PC-3 (cell line): ENCODE measurements around the gene PIP5K1C. TPM values are rescaled to one million over a fixed set of nuclear protein-coding genes. Genes with fewer than 3 reads are reported as not detected.

Source experiments
- ATAC-seq: fragments of 200-7000 bp; cut with Tn5 transposase; 2 replicates; pipeline ENCODE4 v1.9.1; 2020; ENCODE audit warnings: mild to moderate bottlenecking, moderate library complexity
- BruUV-seq: library from RNA; stranded (reverse); fragments of 400-500 nt; replicated peaks from 2 replicates; lab custom pipeline; 2021; lab: Mats Ljungman, UMichigan
- CTCF ChIA-PET: fragments of 300-600 bp; sonication (Branson Sonifier 250); formaldehyde crosslinking; loops from one replicate; lab custom pipeline; 2022; ENCODE audit warnings: antibody characterized with exemption; lab: Charles Lee
- POLR2A ChIA-PET: fragments of 300-600 bp; sonication (Branson Sonifier 250); formaldehyde crosslinking; loops from one replicate; lab custom pipeline; 2022; ENCODE audit warnings: antibody characterized with exemption; ENCODE audit not compliant: unreplicated experiment; lab: Charles Lee
- DNase-seq: peaks from one replicate; pipeline ENCODE4 v3.0.0-alpha.2; 2015
- H2AFZ ChIP-seq: fragments of 300-600 bp; sonication (generic); 2 replicates; pipeline ENCODE4 v1.6.0; 2016; ENCODE audit warnings: antibody characterized with exemption, low read length
- H3F3A ChIP-seq: fragments of 300-600 bp; sonication (generic); one replicate; pipeline ENCODE4 v1.6.0; 2017; ENCODE audit warnings: antibody characterized with exemption, low read length, control low read depth, mild to moderate bottlenecking; ENCODE audit not compliant: unreplicated experiment
- H3K27ac ChIP-seq: fragments of 300-600 bp; sonication (generic); 2 replicates; pipeline ENCODE4 v1.5.1; 2016; ENCODE audit warnings: mild to moderate bottlenecking, low read length
- H3K27me3 ChIP-seq: fragments of 300-600 bp; sonication (generic); 2 replicates; pipeline ENCODE4 v1.6.1; 2016; ENCODE audit warnings: low read length, mixed read lengths
- H3K36me3 ChIP-seq: fragments of 300-600 bp; sonication (generic); 2 replicates; pipeline ENCODE4 v1.6.1; 2016; ENCODE audit warnings: low read depth, mixed run types, low read length, mixed read lengths
- H3K4me1 ChIP-seq: fragments of 300-600 bp; sonication (generic); 2 replicates; pipeline ENCODE4 v1.5.1; 2016; ENCODE audit warnings: low read length; ENCODE audit not compliant: insufficient read depth
- H3K4me2 ChIP-seq: fragments of 300-600 bp; sonication (generic); 2 replicates; pipeline ENCODE4 v1.6.0; 2016; ENCODE audit warnings: low read length
- H3K4me3 ChIP-seq: fragments of 300-600 bp; sonication (generic); 2 replicates; pipeline ENCODE4 v1.5.1; 2016; ENCODE audit warnings: mild to moderate bottlenecking, low read length, mixed read lengths
- H3K79me2 ChIP-seq: fragments of 300-600 bp; sonication (generic); 2 replicates; pipeline ENCODE4 v1.6.1; 2017; ENCODE audit warnings: low read length, mixed read lengths
- H3K9ac ChIP-seq: fragments of 300-600 bp; sonication (generic); 2 replicates; pipeline ENCODE4 v1.6.0; 2016; ENCODE audit warnings: mild to moderate bottlenecking, low read length
- H3K9me2 ChIP-seq: fragments of 300-600 bp; sonication (generic); replicated peaks from 2 replicates; pipeline ENCODE4 v1.6.1; 2016; ENCODE audit warnings: mixed run types, low read length, mixed read lengths
- H3K9me3 ChIP-seq: fragments of 300-600 bp; sonication (generic); 2 replicates; pipeline ENCODE4 v1.6.1; 2016; ENCODE audit warnings: low read length, mixed read lengths
- H4K20me1 ChIP-seq: fragments of 300-600 bp; sonication (generic); 2 replicates; pipeline ENCODE4 v1.6.1; 2016; ENCODE audit warnings: low read length, mixed read lengths
- EZH2 ChIP-seq: fragments of 300-600 bp; sonication (generic); IDR thresholded peaks from one replicate; pipeline ENCODE4 v1.6.1; 2017; ENCODE audit warnings: antibody characterized with exemption, mild to moderate bottlenecking, low read length; ENCODE audit not compliant: unreplicated experiment
- EZH2phosphoT487 ChIP-seq: fragments of 300-600 bp; sonication (generic); IDR thresholded peaks from 2 replicates; pipeline ENCODE4 v1.6.1; 2018; ENCODE audit warnings: mild to moderate bottlenecking, antibody characterized with exemption, low read length, borderline replicate concordance
- intact Hi-C: fragments of 100-400 bp; cut with micrococcal nuclease; formaldehyde crosslinking; loops from 2 replicates; pipeline ENCODE4 v1.9.0; 2023
- total RNA-seq: library from RNA; depleted of rRNA; stranded (reverse); fragments of >200 nt; gene quantifications from 2 replicates; pipeline ENCODE4 v1.2.3, GENCODE V29; 2014
- TF ChIP-seq, protein P1 (sequence below): fragments of 300-600 bp; sonication (generic); conservative IDR thresholded peaks from 2 replicates; pipeline ENCODE4 v1.5.1; 2017; ENCODE audit warnings: antibody characterized with exemption, low read depth, mild to moderate bottlenecking, low read length

PIP5K1C gene
- total RNA-seq, 1 experiment from 2014 or later, result 16.1 TPM

DNA sequence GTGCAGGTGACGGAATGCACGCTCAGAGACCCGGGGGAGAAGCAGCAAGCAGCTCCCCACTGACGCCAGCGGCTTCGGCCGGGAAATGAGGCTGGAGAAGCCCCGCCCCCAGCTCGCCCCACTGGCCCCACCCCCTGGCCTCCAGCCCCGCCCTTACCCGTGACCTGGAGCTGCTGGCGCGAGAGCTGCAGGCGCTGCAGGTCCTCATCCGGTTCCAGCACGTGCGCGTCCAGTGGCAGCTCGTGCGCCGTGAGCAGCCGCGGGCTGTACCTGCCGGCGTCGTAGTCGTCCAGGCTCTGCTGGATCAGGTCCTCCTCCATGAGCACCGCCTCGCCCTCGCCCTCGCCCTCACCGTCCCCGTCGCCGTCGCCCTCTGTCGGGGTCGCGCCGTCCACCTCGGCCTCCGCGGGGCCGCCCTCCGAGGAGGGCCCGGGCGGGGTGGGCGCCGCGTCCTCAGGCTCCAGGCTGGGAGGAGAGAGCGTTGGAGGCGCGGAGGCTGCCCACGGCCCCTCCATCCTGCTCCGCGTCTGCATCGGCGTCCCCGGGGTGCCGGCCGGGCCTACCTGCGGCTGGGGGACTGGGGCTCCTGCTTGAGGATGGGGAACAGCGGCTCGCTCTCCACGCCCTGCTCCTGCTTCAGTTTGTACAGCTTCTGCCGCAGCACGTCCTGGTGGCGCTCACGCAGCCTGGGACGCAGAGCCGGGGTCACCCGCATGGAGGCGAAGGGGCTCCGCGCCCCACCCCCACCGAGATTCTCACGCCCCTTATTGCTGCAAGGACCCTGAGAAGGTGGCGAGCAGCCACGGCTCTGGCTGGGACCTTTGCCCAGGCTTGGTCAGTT, 87.1 kb downstream of the PIP5K1C start:
- no peak for ATAC-seq
- intact Hi-C loops, result no loop called here
- no peaks in the 10 kb centered on the region for H4K20me1 ChIP-seq
- no peaks in the 10 kb centered on the region for H3K79me2 ChIP-seq
- no peak overlapping the region for H3K4me3 ChIP-seq
- H3K36me3 ChIP-seq, result no peaks in the 10 kb centered on the region
- TF ChIP-seq, protein P1, sequence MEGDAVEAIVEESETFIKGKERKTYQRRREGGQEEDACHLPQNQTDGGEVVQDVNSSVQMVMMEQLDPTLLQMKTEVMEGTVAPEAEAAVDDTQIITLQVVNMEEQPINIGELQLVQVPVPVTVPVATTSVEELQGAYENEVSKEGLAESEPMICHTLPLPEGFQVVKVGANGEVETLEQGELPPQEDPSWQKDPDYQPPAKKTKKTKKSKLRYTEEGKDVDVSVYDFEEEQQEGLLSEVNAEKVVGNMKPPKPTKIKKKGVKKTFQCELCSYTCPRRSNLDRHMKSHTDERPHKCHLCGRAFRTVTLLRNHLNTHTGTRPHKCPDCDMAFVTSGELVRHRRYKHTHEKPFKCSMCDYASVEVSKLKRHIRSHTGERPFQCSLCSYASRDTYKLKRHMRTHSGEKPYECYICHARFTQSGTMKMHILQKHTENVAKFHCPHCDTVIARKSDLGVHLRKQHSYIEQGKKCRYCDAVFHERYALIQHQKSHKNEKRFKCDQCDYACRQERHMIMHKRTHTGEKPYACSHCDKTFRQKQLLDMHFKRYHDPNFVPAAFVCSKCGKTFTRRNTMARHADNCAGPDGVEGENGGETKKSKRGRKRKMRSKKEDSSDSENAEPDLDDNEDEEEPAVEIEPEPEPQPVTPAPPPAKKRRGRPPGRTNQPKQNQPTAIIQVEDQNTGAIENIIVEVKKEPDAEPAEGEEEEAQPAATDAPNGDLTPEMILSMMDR, result no peak
- TF ChIP-seq EZH2, result no peak
- no peak for TF ChIP-seq EZH2phosphoT487
- no TSS peak for BruUV-seq
- no peak overlapping the region for H3K4me2 ChIP-seq
- H3K27ac ChIP-seq, result no peak overlapping the region
- no peak for DNase-seq
- H3K9ac ChIP-seq, result no peak overlapping the region
- H3K27me3 ChIP-seq, result no peaks in the 10 kb centered on the region
- ChIA-PET POLR2A (no interaction called here), CTCF (no interaction called here)
- no peaks in the 10 kb centered on the region for H3K9me3 ChIP-seq
- no peaks in the 10 kb centered on the region for H3K4me1 ChIP-seq
- no peaks in the 10 kb centered on the region for H3K9me2 ChIP-seq
- H3F3A ChIP-seq, result no peaks in the 10 kb centered on the region
- H2AFZ ChIP-seq, result no peak overlapping the region

DNA sequence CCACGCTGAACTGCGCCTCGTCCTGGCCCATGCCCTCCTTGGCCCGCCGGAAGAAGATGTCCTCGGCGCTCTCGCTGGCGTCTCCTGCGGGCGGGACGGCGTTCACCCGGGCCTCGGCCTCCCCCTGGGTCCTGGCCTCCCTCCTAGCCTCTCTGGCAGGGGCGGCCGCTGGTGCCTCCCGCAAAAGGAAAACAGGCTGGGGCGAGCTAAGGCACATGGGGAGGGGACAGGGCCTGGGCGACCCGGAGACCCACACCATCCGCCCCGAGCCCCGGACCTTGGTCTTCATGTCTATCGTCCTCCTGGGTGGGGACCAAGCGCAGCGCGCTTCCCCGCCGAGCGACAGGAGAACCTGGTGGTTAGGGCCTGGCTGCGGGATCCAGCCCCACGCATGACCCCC, 87.9 kb downstream of the PIP5K1C start:
- intact Hi-C loops, result no loop called here
- H2AFZ ChIP-seq, result no peak overlapping the region

More for the DNA sequence above, 87.9 kb downstream of the PIP5K1C start:
- H3K4me2 ChIP-seq, result no peak overlapping the region
- DNase-seq (no peak), ATAC-seq (no peak)
- H4K20me1 ChIP-seq, result no peaks in the 10 kb centered on the region
- POLR2A ChIA-PET, result no interaction called here
- TF ChIP-seq EZH2phosphoT487, result no peak
- TF ChIP-seq EZH2, result no peak
- TF ChIP-seq, protein P1, result no peak
- H3F3A ChIP-seq, result no peaks in the 10 kb centered on the region
- no peaks in the 10 kb centered on the region for H3K9me2 ChIP-seq
- H3K4me3 ChIP-seq, result no peak overlapping the region
- H3K27me3 ChIP-seq, result no peaks in the 10 kb centered on the region
- BruUV-seq, result no TSS peak
- H3K4me1 ChIP-seq, result peaks cover 8% of the 10 kb centered on the region; the same call in 1 of the 2 replicates
- CTCF ChIA-PET, result no interaction called here
- no peaks in the 10 kb centered on the region for H3K36me3 ChIP-seq
- no peak overlapping the region for H3K27ac ChIP-seq
- H3K79me2 ChIP-seq, result no peaks in the 10 kb centered on the region
- no peak overlapping the region for H3K9ac ChIP-seq
- no peaks in the 10 kb centered on the region for H3K9me3 ChIP-seq
